Neuronal stem cell (in vitro differentiated cells): ENCODE data around the gene TUBA4A.

Source experiments
- DNase-seq: peaks from one replicate; pipeline ENCODE4 v3.0.0-alpha.2; 2013; ENCODE audit warnings: low spot score
- H2AFZ ChIP-seq: one replicate; pipeline ENCODE4 v1.6.1; 2013; ENCODE audit warnings: mild to moderate bottlenecking, low read length, inconsistent platforms
- H2AK5ac ChIP-seq: 2 replicates; pipeline ENCODE4 v1.6.1; 2013; ENCODE audit warnings: low read depth, mild to moderate bottlenecking, inconsistent platforms, low read length, moderate library complexity, mixed read lengths
- H2BK120ac ChIP-seq: 2 replicates; pipeline ENCODE4 v1.6.1; 2013; ENCODE audit warnings: low read depth, mild to moderate bottlenecking, inconsistent platforms, low read length, moderate library complexity, mixed read lengths
- H2BK12ac ChIP-seq: one replicate; pipeline ENCODE4 v1.6.1; 2013; ENCODE audit warnings: low read length, inconsistent platforms
- H2BK15ac ChIP-seq: 2 replicates; pipeline ENCODE4 v1.6.1; 2013; ENCODE audit warnings: mild to moderate bottlenecking, low read length, inconsistent platforms, mixed read lengths
- H2BK5ac ChIP-seq: one replicate; pipeline ENCODE4 v1.6.1; 2013; ENCODE audit warnings: inconsistent platforms, mild to moderate bottlenecking, low read length, moderate library complexity
- H3K14ac ChIP-seq: one replicate; pipeline ENCODE4 v1.6.1; 2013; ENCODE audit warnings: low read length, inconsistent platforms
- H3K18ac ChIP-seq: 2 replicates; pipeline ENCODE4 v1.6.1; 2013; ENCODE audit warnings: low read length, inconsistent platforms
- H3K23ac ChIP-seq: 2 replicates; pipeline ENCODE4 v1.6.1; 2013; ENCODE audit warnings: low read depth, mild to moderate bottlenecking, mixed read lengths, low read length, inconsistent platforms; ENCODE audit not compliant: poor library complexity
- H3K27ac ChIP-seq: replicated peaks from 3 replicates; pipeline ENCODE4 v1.5.1; 2013; ENCODE audit warnings: low read length, inconsistent platforms
- H3K27me3 ChIP-seq, 3 experiments: 2 replicates each; pipeline ENCODE4 v1.6.1; 2013; ENCODE audit warnings: low read length in 3 of 3, mild to moderate bottlenecking in 2 of 3, inconsistent platforms in 1 of 3, low read depth in 1 of 3, mixed read lengths in 1 of 3, moderate library complexity in 1 of 3; ENCODE audit not compliant: control insufficient read depth in 3 of 3, insufficient read depth in 3 of 3
- H3K36me3 ChIP-seq, 2 donors: replicated peaks in 1 of 2; 2 replicates each; pipeline ENCODE4 v1.6.1; 2013; ENCODE audit warnings: low read length in 2 of 2; ENCODE audit not compliant: control insufficient read depth in 2 of 2, insufficient read depth in 2 of 2
- H3K4ac ChIP-seq: 2 replicates; pipeline ENCODE4 v1.6.1; 2013; ENCODE audit warnings: inconsistent platforms, mild to moderate bottlenecking, low read length, moderate library complexity
- H3K4me1 ChIP-seq, 2 donors: 1 replicate in 1 of 2; 2 replicates in 1 of 2; pipeline ENCODE4 v1.6.1; 2013; ENCODE audit warnings: low read length in 2 of 2, low read depth in 1 of 2; ENCODE audit not compliant: control insufficient read depth in 2 of 2, insufficient read depth in 1 of 2
- H3K4me2 ChIP-seq: one replicate; pipeline ENCODE4 v1.6.1; 2013; ENCODE audit warnings: mild to moderate bottlenecking, low read length, inconsistent platforms; ENCODE audit not compliant: insufficient read depth, poor library complexity, severe bottlenecking
- H3K4me3 ChIP-seq, 2 donors: 2 replicates each; pipeline ENCODE4 v1.5.1; 2013; ENCODE audit warnings: low read length in 2 of 2, mild to moderate bottlenecking in 2 of 2, inconsistent platforms in 1 of 2, moderate library complexity in 1 of 2
- H3K79me1 ChIP-seq: one replicate; pipeline ENCODE4 v1.6.1; 2013; ENCODE audit warnings: low read depth, mild to moderate bottlenecking, inconsistent platforms, low read length, moderate library complexity
- H3K9ac ChIP-seq: one replicate; pipeline ENCODE4 v1.6.1; 2013; ENCODE audit warnings: mild to moderate bottlenecking, low read depth, low read length, inconsistent platforms; ENCODE audit not compliant: poor library complexity
- H3K9me3 ChIP-seq, 2 donors: replicated peaks in 1 of 2; 2 replicates each; pipeline versions ENCODE3 to v1.6.1; 2013; ENCODE audit warnings: low read length in 2 of 2, mild to moderate bottlenecking in 2 of 2, inconsistent platforms in 1 of 2, low read depth in 1 of 2, mixed read lengths in 1 of 2, moderate library complexity in 1 of 2; ENCODE audit not compliant: control insufficient read depth in 2 of 2, insufficient read depth in 1 of 2
- H4K8ac ChIP-seq: one replicate; pipeline ENCODE4 v1.6.1; 2013; ENCODE audit warnings: low read depth, mild to moderate bottlenecking, inconsistent platforms, low read length, moderate library complexity
- H4K91ac ChIP-seq: one replicate; pipeline ENCODE4 v1.6.1; 2013; ENCODE audit warnings: low read length, low read depth, mild to moderate bottlenecking, inconsistent platforms; ENCODE audit not compliant: poor library complexity
- WGBS, 2 donors: extraction: QIAGEN DNeasy Blood & Tissue Kit; methylation state at CpG; one replicate each; pipeline ENCODE4 v1.1.7; 2013; ENCODE audit warnings: missing lambda C conversion rate in 2 of 2, mixed read lengths in 1 of 2; ENCODE audit not compliant: insufficient read length in 2 of 2, insufficient replicate concordance in 1 of 2; ENCODE audit errors: extremely low coverage in 2 of 2; 5-methylcytosine and 5-hydroxymethylcytosine counted together

TUBA4A gene

DNA sequence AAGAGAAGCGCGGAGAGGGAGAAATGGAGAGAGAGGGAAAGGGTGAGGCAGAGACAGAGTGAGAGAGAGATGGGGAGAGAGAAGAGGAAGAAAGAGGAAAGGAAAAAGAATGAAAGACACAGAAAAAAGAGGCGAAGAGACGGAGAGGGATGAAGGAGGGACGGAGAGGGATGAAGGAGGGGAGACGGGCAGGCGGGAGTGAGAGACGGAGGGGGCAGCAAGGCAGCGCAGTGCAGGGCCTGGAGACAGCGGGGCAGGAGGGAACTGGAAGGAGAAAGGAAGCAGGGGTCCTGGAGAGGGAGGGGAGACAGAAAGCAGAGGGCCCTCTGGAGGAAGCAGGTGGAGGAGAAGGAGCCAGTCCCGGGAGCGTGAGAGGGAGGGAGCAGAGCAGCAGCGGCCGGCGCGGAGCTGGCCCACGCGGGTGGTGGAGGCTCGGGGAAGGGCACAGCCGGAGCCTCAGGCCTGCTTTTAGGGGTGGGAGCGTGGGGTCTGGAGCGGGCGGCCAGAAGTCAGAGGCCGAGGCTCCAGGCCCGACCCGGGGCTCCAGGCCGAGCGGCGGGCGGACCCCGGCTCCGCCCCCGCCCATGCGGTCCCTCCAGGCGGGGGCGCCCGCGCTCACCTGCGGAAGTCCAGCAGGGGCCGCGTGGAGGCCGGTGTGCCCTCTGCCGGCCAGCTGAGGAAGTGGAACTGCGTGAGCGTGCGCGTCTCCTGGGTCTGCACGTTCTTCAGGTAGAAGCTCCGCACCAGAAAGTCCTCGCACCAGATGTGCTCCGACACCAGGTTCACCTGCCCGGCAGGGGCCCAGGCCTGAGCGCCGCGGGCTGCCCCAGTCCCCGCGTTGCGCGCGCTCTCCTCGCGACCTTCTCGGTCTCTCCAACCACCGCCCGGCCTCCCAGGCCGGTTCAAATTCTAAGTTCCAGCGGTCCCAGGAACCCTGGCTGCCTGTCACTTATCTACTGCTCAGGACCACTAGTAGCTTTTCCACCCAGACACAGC lies 40.9 kb upstream of the TUBA4A start:
- DNase-seq: peak; percentile 85
- H3K36me3 ChIP-seq: no peaks in the 10 kb centered on the region
- peak overlapping the region; percentile 97 for H3K18ac ChIP-seq
- H2AFZ ChIP-seq: peak overlapping the region; percentile 98
- H2BK120ac ChIP-seq: no peak overlapping the region
- no peak overlapping the region for H2BK12ac ChIP-seq
- peak overlapping the region; percentile 75 for H3K4me2 ChIP-seq
- peak overlapping the region; percentile 67 to 84 for H3K4me3 ChIP-seq
- peak overlapping the region; percentile 87 for H3K14ac ChIP-seq
- H4K8ac ChIP-seq: no peak overlapping the region
- H2BK5ac ChIP-seq: peak overlapping the region; percentile 62
- H3K4ac ChIP-seq: no peak overlapping the region
- H3K9ac ChIP-seq: peak overlapping the region; percentile 93
- no peaks in the 10 kb centered on the region for H3K79me1 ChIP-seq
- WGBS, 2 donors: no CpG with 5 or more reads among the region's 67 CpGs
- H4K91ac ChIP-seq: no peak overlapping the region
- H3K23ac ChIP-seq: peak overlapping the region; percentile 44
- H3K27me3 ChIP-seq: peaks cover 0 to 25% (median 0%) of the 10 kb centered on the region in 3 experiments
- peaks cover 0 to 2% of the 10 kb centered on the region in 2 donors for H3K9me3 ChIP-seq
- H2BK15ac ChIP-seq: peak overlapping the region; percentile 72
- H2AK5ac ChIP-seq: no peak overlapping the region
- peaks cover 10 to 11% of the 10 kb centered on the region in 2 donors for H3K4me1 ChIP-seq
- no peak overlapping the region for H3K27ac ChIP-seq

DNA sequence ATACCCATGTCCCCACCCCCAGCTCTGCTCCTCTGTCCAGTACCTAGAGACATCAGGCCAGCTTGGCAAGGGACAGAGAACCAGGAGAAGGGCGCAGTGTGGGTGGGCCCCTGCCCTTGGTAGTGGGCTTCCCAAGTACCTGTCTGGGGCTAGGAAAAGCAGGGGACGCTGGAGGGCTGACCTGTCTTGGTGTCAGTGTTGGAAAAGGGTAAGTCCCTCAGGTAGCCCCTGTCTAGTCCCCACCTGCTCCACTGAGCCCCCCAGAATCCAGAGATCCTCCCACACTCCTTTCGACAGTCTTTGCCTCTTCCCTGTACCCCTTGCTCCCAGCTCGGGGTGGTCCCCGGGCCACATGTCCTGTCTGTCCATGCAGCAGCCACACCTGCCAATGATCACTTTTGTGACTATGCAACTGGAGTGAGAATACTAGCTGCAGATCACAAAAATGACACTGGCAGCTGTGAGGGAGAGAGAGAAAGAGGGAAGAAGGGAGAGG lies 40.1 kb upstream of the TUBA4A start:
- whole genome bisulfite sequencing, 2 donors: no CpG with 5 or more reads among the region's 5 CpGs

DNA sequence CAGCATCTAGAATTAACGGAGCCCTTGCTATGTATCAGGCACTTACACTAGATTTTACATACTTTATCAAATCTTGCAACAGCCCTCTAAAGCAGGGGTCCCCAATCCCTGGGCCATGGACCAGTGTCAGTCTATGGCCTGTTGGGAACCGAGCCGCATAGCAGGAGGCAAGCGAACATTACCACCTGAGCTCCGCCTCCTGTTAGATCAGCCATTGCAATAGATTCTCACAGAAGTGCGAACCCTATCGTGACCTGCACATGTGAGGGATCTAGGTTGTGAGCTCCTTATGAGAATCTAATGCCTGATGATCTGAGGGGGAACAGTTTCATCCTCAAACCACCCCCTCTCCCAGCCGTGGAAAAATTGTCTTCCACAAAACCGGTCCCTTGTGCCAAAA lies 38.9 kb upstream of the TUBA4A start:
- no peak overlapping the region for H3K18ac ChIP-seq

More for the DNA sequence above, 40.1 kb upstream of the TUBA4A start:
- Histone ChIP-seq H4K8ac (no peak overlapping the region), H2BK15ac (no peak overlapping the region), H3K9me3 (peaks cover 0 to 2% of the 10 kb centered on the region in 2 donors), H3K4me3 (no peak overlapping the region), H2BK120ac (no peak overlapping the region), H2BK5ac (no peak overlapping the region), H3K23ac (no peak overlapping the region), H3K4ac (no peak overlapping the region), H3K79me1 (no peaks in the 10 kb centered on the region), H3K9ac (no peak overlapping the region), H2BK12ac (no peak overlapping the region), H2AFZ (peak overlapping the region; percentile 98), H3K27ac (no peak overlapping the region), H3K14ac (no peak overlapping the region), H3K4me2 (no peak overlapping the region), H3K18ac (no peak overlapping the region), H2AK5ac (no peak overlapping the region), H3K4me1 (peaks cover 2 to 5% of the 10 kb centered on the region in 2 donors), H3K27me3 (peaks cover 0 to 17% (median 0%) of the 10 kb centered on the region in 3 experiments), H4K91ac (no peak overlapping the region), H3K36me3 (no peaks in the 10 kb centered on the region)
- DNase-seq: no peak

DNA sequence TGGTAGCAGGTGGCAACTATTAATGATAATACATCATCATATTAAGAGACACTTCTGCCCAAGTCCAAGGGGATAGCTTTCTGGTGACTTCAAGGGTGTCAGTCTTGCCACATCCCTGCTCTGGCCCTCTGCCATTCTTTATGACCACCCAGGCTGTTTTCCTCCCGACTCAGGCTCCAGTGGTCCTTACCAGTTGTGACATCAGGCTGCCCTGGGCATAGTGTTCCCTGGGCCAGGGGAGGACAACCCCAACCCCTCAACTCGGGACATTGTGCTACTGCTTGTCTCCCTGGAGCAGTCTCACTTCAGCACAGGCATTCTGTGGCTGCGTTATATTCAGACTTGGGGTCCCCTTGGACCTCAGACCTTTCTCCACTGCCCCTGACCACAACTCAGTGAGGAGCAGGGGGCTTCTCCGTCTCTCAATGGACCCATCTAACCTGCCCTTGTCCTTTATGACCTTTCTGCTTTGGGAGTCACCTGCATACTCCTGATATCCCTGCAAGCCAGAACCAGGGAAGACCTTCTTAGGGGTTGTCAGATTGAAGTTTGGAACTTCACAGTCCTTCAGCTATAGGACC lies 38.3 kb upstream of the TUBA4A start:
- no peak overlapping the region for H2BK5ac ChIP-seq
- H3K36me3 ChIP-seq: no peaks in the 10 kb centered on the region
- H2BK15ac ChIP-seq: no peak overlapping the region
- H3K18ac ChIP-seq: no peak overlapping the region
- peaks cover 0 to 2% of the 10 kb centered on the region in 2 donors for H3K9me3 ChIP-seq
- H4K8ac ChIP-seq: no peak overlapping the region
- H2AK5ac ChIP-seq: no peak overlapping the region
- H3K4me1 ChIP-seq: peaks cover 2 to 5% of the 10 kb centered on the region in 2 donors
- H3K23ac ChIP-seq: no peak overlapping the region
- H3K4me3 ChIP-seq: no peak overlapping the region
- H2AFZ ChIP-seq: no peak overlapping the region
- H3K27me3 ChIP-seq: peaks cover 0 to 10% (median 0%) of the 10 kb centered on the region in 3 experiments
- H3K4me2 ChIP-seq: no peak overlapping the region
- H3K4ac ChIP-seq: no peak overlapping the region
- DNase-seq: no peak
- no CpG with 5 or more reads among the region's 4 CpGs for WGBS, 2 donors
- H3K79me1 ChIP-seq: no peaks in the 10 kb centered on the region
- H3K27ac ChIP-seq: no peak overlapping the region
- no peak overlapping the region for H2BK120ac ChIP-seq
- no peak overlapping the region for H4K91ac ChIP-seq
- no peak overlapping the region for H3K9ac ChIP-seq
- H2BK12ac ChIP-seq: no peak overlapping the region
- H3K14ac ChIP-seq: no peak overlapping the region

More for the DNA sequence above, 38.9 kb upstream of the TUBA4A start:
- no peak for DNase-seq
- H3K4ac ChIP-seq: no peak overlapping the region
- peaks cover 0 to 13% (median 0%) of the 10 kb centered on the region in 3 experiments for H3K27me3 ChIP-seq
- H2BK15ac ChIP-seq: no peak overlapping the region
- H3K9ac ChIP-seq: no peak overlapping the region
- no peak overlapping the region for H3K4me2 ChIP-seq
- no peak overlapping the region for H4K91ac ChIP-seq
- H3K4me1 ChIP-seq: peaks cover 2 to 5% of the 10 kb centered on the region in 2 donors
- no peak overlapping the region for H3K27ac ChIP-seq
- no peak overlapping the region for H3K14ac ChIP-seq
- no peaks in the 10 kb centered on the region for H3K79me1 ChIP-seq
- H2BK12ac ChIP-seq: no peak overlapping the region
- H2AFZ ChIP-seq: no peak overlapping the region
- no peak overlapping the region for H4K8ac ChIP-seq
- H2AK5ac ChIP-seq: no peak overlapping the region
- peaks cover 0 to 2% of the 10 kb centered on the region in 2 donors for H3K9me3 ChIP-seq
- no peaks in the 10 kb centered on the region for H3K36me3 ChIP-seq
- H3K4me3 ChIP-seq: no peak overlapping the region
- no CpG with 5 or more reads among the region's 9 CpGs for WGBS, 2 donors
- H2BK120ac ChIP-seq: no peak overlapping the region
- H2BK5ac ChIP-seq: no peak overlapping the region
- H3K23ac ChIP-seq: no peak overlapping the region
